ENCODE results near the gene GPR78.

DNA sequence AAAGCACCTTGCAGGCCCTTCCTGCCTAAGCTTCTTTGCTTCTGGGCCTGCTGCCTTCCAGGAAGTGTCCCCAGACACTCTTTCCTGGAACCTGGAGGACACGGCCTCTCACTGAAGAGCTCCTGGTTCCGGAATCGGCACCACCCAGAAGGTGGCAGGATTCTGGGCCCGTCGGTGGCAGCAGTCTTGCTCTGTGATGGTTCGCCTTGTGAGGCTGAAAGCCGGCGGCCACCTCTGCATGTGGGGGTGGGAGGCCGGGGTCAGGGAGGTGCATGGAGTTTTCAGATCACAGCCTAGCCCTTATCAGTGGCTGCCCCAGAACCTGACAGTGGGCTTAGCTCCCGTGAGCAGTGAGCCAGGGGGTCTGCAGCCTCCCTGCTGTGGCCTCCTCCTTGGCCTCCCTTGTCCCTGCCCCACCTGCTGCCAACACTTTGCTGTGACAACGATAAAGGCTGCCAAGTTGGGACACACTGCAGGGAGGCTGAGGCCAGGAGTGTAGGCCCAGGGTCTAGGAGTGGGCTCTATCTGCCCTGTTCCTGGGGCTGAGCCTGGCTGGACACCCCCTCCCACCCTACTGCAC is 30.8 kb upstream of the GPR78 start:
- TF ChIP-seq, protein P1, sequence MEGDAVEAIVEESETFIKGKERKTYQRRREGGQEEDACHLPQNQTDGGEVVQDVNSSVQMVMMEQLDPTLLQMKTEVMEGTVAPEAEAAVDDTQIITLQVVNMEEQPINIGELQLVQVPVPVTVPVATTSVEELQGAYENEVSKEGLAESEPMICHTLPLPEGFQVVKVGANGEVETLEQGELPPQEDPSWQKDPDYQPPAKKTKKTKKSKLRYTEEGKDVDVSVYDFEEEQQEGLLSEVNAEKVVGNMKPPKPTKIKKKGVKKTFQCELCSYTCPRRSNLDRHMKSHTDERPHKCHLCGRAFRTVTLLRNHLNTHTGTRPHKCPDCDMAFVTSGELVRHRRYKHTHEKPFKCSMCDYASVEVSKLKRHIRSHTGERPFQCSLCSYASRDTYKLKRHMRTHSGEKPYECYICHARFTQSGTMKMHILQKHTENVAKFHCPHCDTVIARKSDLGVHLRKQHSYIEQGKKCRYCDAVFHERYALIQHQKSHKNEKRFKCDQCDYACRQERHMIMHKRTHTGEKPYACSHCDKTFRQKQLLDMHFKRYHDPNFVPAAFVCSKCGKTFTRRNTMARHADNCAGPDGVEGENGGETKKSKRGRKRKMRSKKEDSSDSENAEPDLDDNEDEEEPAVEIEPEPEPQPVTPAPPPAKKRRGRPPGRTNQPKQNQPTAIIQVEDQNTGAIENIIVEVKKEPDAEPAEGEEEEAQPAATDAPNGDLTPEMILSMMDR (IDR thresholded peaks at IDR 0.05; ENCODE audit: low read depth, low read length) = no peak
- no peak for TF ChIP-seq EZH2phosphoT487 (IDR thresholded peaks at IDR 0.05; ENCODE audit: low read depth)
